GM12801 (cell line): ENCODE data around the gene ORC4.

Experiments
- TF ChIP-seq, protein P1 (sequence below): IDR thresholded peaks from one replicate; pipeline ENCODE4 v1.5.1; 2011; ENCODE audit warnings: control low read depth; ENCODE audit not compliant: insufficient read length; ENCODE audit errors: extremely low read depth

ORC4 gene

DNA sequence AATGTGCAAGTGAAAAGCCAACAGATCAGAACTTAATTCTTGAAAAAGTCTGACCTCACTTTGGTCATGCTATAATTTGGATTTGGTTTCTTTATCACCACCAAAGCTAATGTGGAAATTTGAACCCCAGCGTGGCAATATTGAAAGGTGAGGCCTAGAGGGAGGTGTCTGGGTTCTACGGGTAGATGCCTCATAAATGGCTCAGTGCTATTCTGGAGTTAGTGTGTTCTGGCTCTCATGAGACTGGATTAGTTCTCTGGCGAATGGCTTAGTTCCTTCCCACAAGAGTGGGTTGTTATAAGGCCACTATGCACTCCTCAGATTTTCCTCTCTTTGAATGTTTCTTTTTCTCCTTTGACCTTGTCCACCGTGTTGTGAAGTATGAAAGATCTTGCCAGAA is 22.3 kb downstream of the ORC4 start:
- TF ChIP-seq, protein P1, sequence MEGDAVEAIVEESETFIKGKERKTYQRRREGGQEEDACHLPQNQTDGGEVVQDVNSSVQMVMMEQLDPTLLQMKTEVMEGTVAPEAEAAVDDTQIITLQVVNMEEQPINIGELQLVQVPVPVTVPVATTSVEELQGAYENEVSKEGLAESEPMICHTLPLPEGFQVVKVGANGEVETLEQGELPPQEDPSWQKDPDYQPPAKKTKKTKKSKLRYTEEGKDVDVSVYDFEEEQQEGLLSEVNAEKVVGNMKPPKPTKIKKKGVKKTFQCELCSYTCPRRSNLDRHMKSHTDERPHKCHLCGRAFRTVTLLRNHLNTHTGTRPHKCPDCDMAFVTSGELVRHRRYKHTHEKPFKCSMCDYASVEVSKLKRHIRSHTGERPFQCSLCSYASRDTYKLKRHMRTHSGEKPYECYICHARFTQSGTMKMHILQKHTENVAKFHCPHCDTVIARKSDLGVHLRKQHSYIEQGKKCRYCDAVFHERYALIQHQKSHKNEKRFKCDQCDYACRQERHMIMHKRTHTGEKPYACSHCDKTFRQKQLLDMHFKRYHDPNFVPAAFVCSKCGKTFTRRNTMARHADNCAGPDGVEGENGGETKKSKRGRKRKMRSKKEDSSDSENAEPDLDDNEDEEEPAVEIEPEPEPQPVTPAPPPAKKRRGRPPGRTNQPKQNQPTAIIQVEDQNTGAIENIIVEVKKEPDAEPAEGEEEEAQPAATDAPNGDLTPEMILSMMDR: no peak

DNA sequence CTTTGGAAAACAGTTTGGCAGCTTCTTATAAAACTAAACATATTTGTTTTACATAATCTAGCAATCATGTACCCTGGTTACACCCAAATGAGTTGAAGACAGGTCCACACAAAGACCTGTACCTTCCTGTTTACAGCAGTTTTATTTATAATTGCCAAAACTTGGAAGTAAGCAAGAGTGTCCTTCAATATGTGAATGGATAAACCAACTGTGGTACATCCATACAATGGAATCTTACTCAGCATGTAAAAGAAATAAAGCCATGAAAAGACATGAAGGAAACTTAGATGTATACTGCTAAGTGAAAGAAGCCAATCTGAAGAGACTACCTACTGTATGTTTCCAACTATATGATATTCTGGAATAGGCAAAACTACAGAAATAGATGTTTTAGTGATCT is 23.7 kb downstream of the ORC4 start:
- TF ChIP-seq, protein P1: no peak

DNA sequence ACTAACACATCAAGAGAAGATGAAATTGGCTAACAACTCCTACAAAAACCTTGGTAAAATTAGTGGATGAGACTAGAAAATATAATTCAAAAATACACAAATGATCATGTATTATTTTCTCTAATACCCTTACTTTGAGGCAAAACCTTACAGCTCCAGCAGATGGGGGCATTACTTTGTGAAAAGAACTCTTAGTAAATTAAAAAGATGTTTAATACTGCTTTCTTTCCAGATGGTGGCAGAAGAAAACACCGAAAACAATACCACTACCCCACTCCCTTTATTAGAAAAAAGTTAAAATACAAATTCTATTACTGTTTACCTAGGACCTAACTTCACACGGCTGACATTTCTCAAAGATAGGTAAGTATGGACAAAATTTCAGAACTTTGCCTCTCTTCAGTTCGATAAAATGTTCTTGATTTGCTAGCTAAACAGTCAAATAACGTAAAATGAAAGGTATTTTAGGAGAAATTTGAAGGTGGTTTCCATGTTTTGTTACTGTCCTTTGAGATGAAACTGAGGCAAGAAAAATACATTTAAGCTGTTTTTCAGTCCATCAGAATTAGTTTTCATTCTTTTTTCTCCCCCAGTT is 30.6 kb downstream of the ORC4 start:
- TF ChIP-seq, protein P1: no peak

DNA sequence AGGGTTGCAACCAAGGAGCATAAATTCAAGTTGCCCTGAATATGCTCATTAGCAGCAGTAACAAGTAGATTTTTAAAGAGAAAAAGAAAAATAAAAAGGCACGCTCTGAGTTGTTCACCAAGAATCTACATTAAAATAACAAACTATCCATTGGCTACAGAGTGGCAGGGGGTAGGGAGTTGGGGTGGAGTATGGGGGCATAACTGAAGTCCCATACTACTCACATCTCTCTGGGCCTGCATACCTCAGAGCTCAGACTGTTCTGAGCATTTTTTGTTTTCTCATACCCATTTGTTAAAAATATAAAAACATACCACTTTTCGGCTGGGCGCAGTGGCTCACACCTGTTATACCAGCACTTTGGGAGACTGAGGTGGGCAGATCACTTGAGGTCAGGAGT is 31.4 kb downstream of the ORC4 start:
- TF ChIP-seq, protein P1: no peak

DNA sequence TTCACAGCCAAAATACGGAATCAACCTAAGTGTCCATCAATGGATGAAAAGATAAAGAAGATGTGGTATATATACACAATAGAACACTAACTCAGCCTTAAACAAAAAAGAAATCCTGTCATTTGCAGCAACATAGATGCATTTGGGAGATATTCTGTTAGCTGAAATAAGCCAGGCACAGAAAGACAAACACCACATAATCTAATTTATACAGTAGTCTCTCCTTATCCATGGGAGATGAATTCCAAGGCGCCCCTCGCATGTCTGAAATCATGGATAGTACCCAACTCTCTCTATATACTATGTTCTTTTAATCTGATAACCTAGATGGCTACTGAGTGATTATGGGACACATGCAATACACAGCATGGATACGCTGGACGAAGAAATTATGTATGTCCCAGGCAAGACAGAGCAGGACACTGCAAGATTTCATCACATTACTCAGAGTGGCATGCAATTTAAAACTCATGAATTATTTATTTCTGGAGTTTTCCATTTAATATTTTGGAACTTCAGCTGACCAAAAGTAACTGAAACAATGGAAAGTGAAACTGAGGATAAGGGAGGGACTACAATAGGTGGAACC is 39.5 kb downstream of the ORC4 start:
- TF ChIP-seq, protein P1: no peak

DNA sequence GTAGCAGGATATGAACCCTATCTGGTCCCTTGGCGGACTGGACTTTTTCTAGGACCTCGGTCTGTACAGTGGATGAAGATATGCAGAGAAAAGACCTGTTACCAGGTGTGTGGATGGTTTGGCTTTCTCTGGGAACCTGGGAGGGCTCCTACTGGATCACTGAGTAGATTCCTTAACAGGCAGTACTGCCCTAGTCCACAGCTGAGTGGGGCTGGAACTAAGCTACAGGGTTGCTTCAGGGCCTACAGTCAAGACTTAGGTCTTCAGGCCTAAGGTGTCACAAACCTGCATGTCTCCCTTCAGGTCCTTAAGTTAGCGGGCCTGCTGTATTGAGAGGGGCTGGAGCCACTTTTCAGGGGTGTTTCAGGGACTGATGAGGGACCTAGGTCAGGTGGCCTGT is 42.9 kb downstream of the ORC4 start:
- TF ChIP-seq, protein P1: no peak

DNA sequence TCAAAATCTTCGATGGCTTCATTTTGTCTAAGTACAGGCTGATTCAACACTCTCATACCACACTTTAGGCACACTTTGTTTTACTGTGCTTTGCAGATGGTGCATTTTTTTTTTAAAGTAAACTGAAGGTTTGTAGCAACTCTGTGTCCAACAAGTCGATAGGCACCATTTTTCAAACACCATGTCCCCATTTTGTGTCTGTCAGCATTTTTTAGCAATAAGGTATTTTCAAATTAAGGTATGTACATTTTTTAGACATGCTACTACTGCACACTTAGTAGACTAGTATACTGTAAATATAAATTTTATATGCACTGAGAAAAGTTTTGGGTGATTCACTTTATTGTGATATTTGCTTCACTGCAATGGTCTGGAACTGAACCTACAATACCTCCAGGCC is 44.4 kb downstream of the ORC4 start:
- TF ChIP-seq, protein P1: no peak
